Trophoblast cell (in vitro differentiated cells and primary cell): ENCODE results near the gene SACS.
"Not testable (repeated sequence)": the region's sequence is repeated elsewhere in the genome, so short reads cannot be mapped to it uniquely, and the experiment has no call there.

ENCODE experiments used
- DNase-seq, 2 donors: peaks; one replicate each; pipeline ENCODE4 v3.0.0-alpha.2; 2016
- H2AFZ ChIP-seq: 2 replicates; pipeline ENCODE4 v1.6.1; 2013; ENCODE audit warnings: low read length, moderate library complexity, mild to moderate bottlenecking; ENCODE audit not compliant: insufficient read depth, poor library complexity
- H2AK5ac ChIP-seq: 2 replicates; pipeline ENCODE4 v1.6.1; 2013; ENCODE audit warnings: mild to moderate bottlenecking, low read length
- H2BK120ac ChIP-seq: 2 replicates; pipeline ENCODE4 v1.6.1; 2013; ENCODE audit warnings: low read length, mild to moderate bottlenecking, moderate library complexity; ENCODE audit not compliant: insufficient read depth, poor library complexity
- H2BK12ac ChIP-seq: 2 replicates; pipeline ENCODE4 v1.6.1; 2013; ENCODE audit warnings: mild to moderate bottlenecking, low read length, moderate library complexity
- H2BK5ac ChIP-seq: 2 replicates; pipeline ENCODE4 v1.6.1; 2013; ENCODE audit warnings: low read length, low read depth, moderate library complexity, mild to moderate bottlenecking; ENCODE audit not compliant: poor library complexity
- H3K14ac ChIP-seq: 2 replicates; pipeline ENCODE4 v1.6.1; 2013; ENCODE audit warnings: mild to moderate bottlenecking, low read length
- H3K18ac ChIP-seq: 2 replicates; pipeline ENCODE4 v1.6.1; 2013; ENCODE audit warnings: mild to moderate bottlenecking, low read length
- H3K23ac ChIP-seq: 2 replicates; pipeline ENCODE4 v1.6.1; 2013; ENCODE audit warnings: low read length
- H3K27ac ChIP-seq: 2 replicates; pipeline ENCODE4 v1.5.1; 2013; ENCODE audit warnings: low read depth, mild to moderate bottlenecking, inconsistent platforms, low read length, moderate library complexity
- H3K27me3 ChIP-seq: 2 replicates; pipeline ENCODE4 v1.6.1; 2013; ENCODE audit warnings: inconsistent platforms, mild to moderate bottlenecking, low read length, moderate library complexity; ENCODE audit not compliant: insufficient read depth
- H3K36me3 ChIP-seq, 2 experiments: 1 replicate in 1 of 2; 2 replicates in 1 of 2; pipeline ENCODE4 v1.6.1; 2013; ENCODE audit warnings: low read length in 2 of 2, mild to moderate bottlenecking in 2 of 2, moderate library complexity in 1 of 2; ENCODE audit not compliant: insufficient read depth in 2 of 2, control insufficient read depth in 1 of 2
- H3K4ac ChIP-seq: 2 replicates; pipeline ENCODE4 v1.6.1; 2013; ENCODE audit warnings: low read depth, mild to moderate bottlenecking, low read length, moderate library complexity
- H3K4me1 ChIP-seq, 2 experiments: 1 replicate in 1 of 2; 2 replicates in 1 of 2; pipeline ENCODE4 v1.6.1; 2013; ENCODE audit warnings: low read length in 2 of 2, mild to moderate bottlenecking in 2 of 2, moderate library complexity in 1 of 2; ENCODE audit not compliant: insufficient read depth in 2 of 2, control insufficient read depth in 1 of 2
- H3K4me2 ChIP-seq: 2 replicates; pipeline ENCODE4 v1.6.1; 2013; ENCODE audit warnings: inconsistent platforms, mild to moderate bottlenecking, low read length, moderate library complexity
- H3K4me3 ChIP-seq: 2 replicates; pipeline ENCODE4 v1.5.1; 2013; ENCODE audit warnings: mild to moderate bottlenecking, low read depth, low read length, inconsistent platforms
- H3K79me1 ChIP-seq: one replicate; pipeline ENCODE4 v1.6.1; 2013; ENCODE audit warnings: low read length
- H3K79me2 ChIP-seq: 2 replicates; pipeline ENCODE4 v1.6.1; 2013; ENCODE audit warnings: low read length, mild to moderate bottlenecking; ENCODE audit not compliant: control insufficient read depth, insufficient read depth, poor library complexity
- H3K9ac ChIP-seq: 2 replicates; pipeline ENCODE4 v1.6.1; 2013; ENCODE audit warnings: mild to moderate bottlenecking, low read length
- H3K9me3 ChIP-seq: 2 replicates; pipeline ENCODE4 v1.6.1; 2013; ENCODE audit warnings: low read depth, mild to moderate bottlenecking, control low read depth, inconsistent platforms, low read length; ENCODE audit not compliant: insufficient read depth
- H4K12ac ChIP-seq: 2 replicates; pipeline ENCODE4 v1.6.1; 2013; ENCODE audit warnings: low read depth, mild to moderate bottlenecking, low read length, moderate library complexity
- H4K8ac ChIP-seq: 2 replicates; pipeline ENCODE4 v1.6.1; 2013; ENCODE audit warnings: low read depth, mild to moderate bottlenecking, low read length, moderate library complexity
- H4K91ac ChIP-seq: one replicate; pipeline ENCODE4 v1.6.1; 2013; ENCODE audit warnings: low read depth, mild to moderate bottlenecking, low read length, moderate library complexity
- WGBS: extraction: QIAGEN DNeasy Blood & Tissue Kit; methylation state at CpG from one replicate; pipeline ENCODE4 v1.1.7; 2013; ENCODE audit warnings: missing lambda C conversion rate; ENCODE audit not compliant: insufficient read length, insufficient coverage; ENCODE audit errors: extremely low coverage; 5-methylcytosine and 5-hydroxymethylcytosine counted together

SACS gene

GRCh38 chr13:23443878-23444277 is 10.4 kb upstream of the SACS start:
- Histone ChIP-seq H3K9me3 (no peaks in the 10 kb centered on the region), H3K9ac (no peak overlapping the region), H3K79me2 (no peaks in the 10 kb centered on the region), H4K91ac (no peak overlapping the region), H2AK5ac (no peak overlapping the region), H2AFZ (no peak overlapping the region), H2BK12ac (no peak overlapping the region), H3K27me3 (no peaks in the 10 kb centered on the region), H3K23ac (no peak overlapping the region), H3K18ac (no peak overlapping the region), H3K36me3 (no peaks in the 10 kb centered on the region), H2BK120ac (no peak overlapping the region), H3K79me1 (no peaks in the 10 kb centered on the region), H3K27ac (no peak overlapping the region), H4K8ac (no peak overlapping the region), H3K4me3 (no peak overlapping the region), H2BK5ac (no peak overlapping the region), H3K4me1 (no peaks in the 10 kb centered on the region), H3K4me2 (no peak overlapping the region), H4K12ac (no peak overlapping the region), H3K14ac (no peak overlapping the region), H3K4ac (no peak overlapping the region)
- WGBS = no CpG with 5 or more reads among the region's 2 CpGs
- no peak for DNase-seq

DNA sequence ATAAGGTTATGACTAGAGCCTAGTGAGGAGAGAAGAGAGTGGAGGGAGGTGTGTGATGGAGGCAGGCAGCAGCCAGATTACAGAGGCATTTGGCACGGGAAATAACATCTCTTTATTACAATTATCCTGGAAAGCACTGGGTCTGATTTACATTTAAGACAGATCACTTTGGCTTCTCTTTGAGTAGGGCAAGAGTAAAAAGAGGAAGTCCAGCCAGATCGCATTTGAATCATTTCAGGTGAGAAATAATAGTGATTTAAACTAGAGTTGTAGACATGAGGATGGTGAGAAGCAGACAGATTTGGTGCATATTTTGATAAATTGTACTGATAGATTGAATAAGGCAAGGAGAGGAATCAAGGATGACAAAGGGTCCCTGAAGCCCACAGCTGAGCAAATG is 9.6 kb upstream of the SACS start:
- H3K4me3 ChIP-seq = no peak overlapping the region
- DNase-seq = no peak
- H3K14ac ChIP-seq = no peak overlapping the region
- H3K23ac ChIP-seq = no peak overlapping the region
- H4K8ac ChIP-seq = no peak overlapping the region
- H3K27ac ChIP-seq = no peak overlapping the region
- H3K79me1 ChIP-seq = no peaks in the 10 kb centered on the region
- no peak overlapping the region for H4K91ac ChIP-seq
- no CpG with 5 or more reads among the region's 2 CpGs for WGBS
- no peak overlapping the region for H3K18ac ChIP-seq
- no peak overlapping the region for H2AFZ ChIP-seq
- H2BK5ac ChIP-seq = no peak overlapping the region
- H3K79me2 ChIP-seq = no peaks in the 10 kb centered on the region
- no peaks in the 10 kb centered on the region for H3K36me3 ChIP-seq
- no peak overlapping the region for H2BK120ac ChIP-seq
- H2AK5ac ChIP-seq = no peak overlapping the region
- no peak overlapping the region for H3K9ac ChIP-seq
- H3K9me3 ChIP-seq = no peaks in the 10 kb centered on the region
- no peaks in the 10 kb centered on the region for H3K27me3 ChIP-seq
- no peaks in the 10 kb centered on the region for H3K4me1 ChIP-seq
- H2BK12ac ChIP-seq = no peak overlapping the region
- no peak overlapping the region for H4K12ac ChIP-seq
- H3K4me2 ChIP-seq = no peak overlapping the region
- H3K4ac ChIP-seq = no peak overlapping the region

DNA sequence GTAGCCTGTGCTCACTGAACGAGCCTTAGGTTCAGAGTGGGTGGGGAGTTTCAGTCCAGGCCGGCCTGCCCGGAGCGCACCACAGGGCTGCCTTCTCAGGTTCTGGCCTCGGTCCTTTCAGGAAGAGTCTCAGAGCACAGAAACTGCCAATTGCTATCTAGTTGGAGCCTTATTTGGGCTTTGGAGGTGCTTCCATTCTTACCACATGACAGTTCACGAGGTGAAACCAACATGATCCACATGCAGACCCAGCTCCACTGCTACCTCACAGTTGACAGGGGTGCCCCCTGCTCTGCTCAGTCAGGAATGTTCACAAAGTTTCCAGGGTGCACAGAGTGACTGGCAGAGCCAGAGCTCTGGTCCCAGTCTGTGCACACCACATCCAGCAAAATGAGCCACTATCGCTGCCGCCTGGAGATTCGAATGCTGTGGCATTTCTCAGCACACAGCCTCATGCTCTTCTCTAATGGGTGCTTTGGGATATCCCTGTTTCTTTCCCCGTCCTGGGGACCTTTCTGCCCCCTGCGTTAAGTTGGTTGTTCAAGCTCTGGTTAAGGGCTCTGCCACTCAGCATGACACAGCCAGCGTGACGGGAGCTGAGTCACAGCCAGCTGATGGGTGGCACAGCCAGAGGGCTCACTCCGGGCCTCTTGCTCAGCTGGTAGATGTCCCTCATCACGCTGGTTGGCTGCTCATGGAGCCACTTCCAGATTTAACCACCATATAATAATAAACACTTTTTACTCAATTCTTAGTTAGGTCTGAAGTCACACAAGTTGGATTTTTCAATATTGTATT is 7.5 kb upstream of the SACS start:
- H4K8ac ChIP-seq = no peak overlapping the region
- DNase-seq = no peak
- no CpG with 5 or more reads among the region's 15 CpGs for WGBS

GRCh38 chr13:23440324-23440723 is 6.8 kb upstream of the SACS start:
- H3K79me1 ChIP-seq, H3K4me2 ChIP-seq, H3K4ac ChIP-seq, H4K8ac ChIP-seq, H2BK5ac ChIP-seq, H2AFZ ChIP-seq, H3K9me3 ChIP-seq, H3K4me1 ChIP-seq, H4K12ac ChIP-seq, H3K9ac ChIP-seq, H2BK120ac ChIP-seq, H3K79me2 ChIP-seq, H2AK5ac ChIP-seq, H4K91ac ChIP-seq, H3K4me3 ChIP-seq, H3K27me3 ChIP-seq, H3K36me3 ChIP-seq, H2BK12ac ChIP-seq, H3K18ac ChIP-seq, DNase-seq, H3K14ac ChIP-seq, H3K23ac ChIP-seq, H3K27ac ChIP-seq: not testable (repeated sequence)
- no CpG with 5 or more reads among the region's 6 CpGs for WGBS

More for the DNA sequence above, 7.5 kb upstream of the SACS start:
- Histone ChIP-seq H3K9me3 (no peaks in the 10 kb centered on the region), H2BK12ac (no peak overlapping the region), H3K9ac (no peak overlapping the region), H3K23ac (no peak overlapping the region), H3K79me2 (no peaks in the 10 kb centered on the region), H3K4ac (no peak overlapping the region), H2AFZ (no peak overlapping the region), H3K4me3 (no peak overlapping the region), H4K12ac (no peak overlapping the region), H3K14ac (no peak overlapping the region), H2BK120ac (no peak overlapping the region), H3K27ac (no peak overlapping the region), H4K91ac (no peak overlapping the region), H3K18ac (no peak overlapping the region), H3K79me1 (no peaks in the 10 kb centered on the region), H3K36me3 (no peaks in the 10 kb centered on the region), H3K4me1 (no peaks in the 10 kb centered on the region), H2BK5ac (no peak overlapping the region), H3K4me2 (no peak overlapping the region), H2AK5ac (no peak overlapping the region), H3K27me3 (no peaks in the 10 kb centered on the region)
